ENCODE data around the gene DPCD. TPM values are rescaled to one million over a fixed set of nuclear protein-coding genes. Genes with fewer than 3 reads are reported as not detected.

DPCD gene
- total and polyA plus RNA-seq, 12 donors = 8.3 to 42.5 (median 26.5) TPM

GRCh38 chr10:101567165-101568006 is 20.7 kb upstream of the DPCD start:
- intact Hi-C loops (cut with DNase I) = loop anchor here (5.0 to 10.0 kb wide), 4 partner anchors 123 to 403 kb away; no protein-coding TSS in a partner anchor
- H3K36me3 ChIP-seq (replicated peaks in 1 of 2) = no peaks in the 10 kb centered on the region
- peaks cover 0 to 1% (median 0%) of the 10 kb centered on the region in 3 donors for H3K9me3 ChIP-seq (replicated peaks in 1 of 3)
- WGBS, 4 donors = 64 to 72% (median 68%) methylated on average over 7 of the region's 7 CpGs
- H3K4me3 ChIP-seq = no peak overlapping the region
- peak in 2 of 7 donors; percentile 20 to 52 for DNase-seq
- peaks cover 17 to 23% of the 10 kb centered on the region in 2 donors for H3K4me1 ChIP-seq (replicated peaks in 1 of 2)
- peaks cover 9% of the 10 kb centered on the region for H3K27me3 ChIP-seq
- no peak overlapping the region for H3K27ac ChIP-seq
- TF ChIP-seq POLR2A (IDR thresholded peaks at IDR 0.05) (no peak), CTCF (IDR thresholded peaks at IDR 0.05) (no peak)

- peak in 2 of 7 donors; percentile 15 to 53 for DNase-seq
- intact Hi-C loops (cut with DNase I) = loop anchor here (5.0 to 10.0 kb wide), 4 partner anchors 123 to 403 kb away; no protein-coding TSS in a partner anchor
- H3K27me3 ChIP-seq = peaks cover 9% of the 10 kb centered on the region
- peaks cover 17 to 23% of the 10 kb centered on the region in 2 donors for H3K4me1 ChIP-seq (replicated peaks in 1 of 2)
- H3K27ac ChIP-seq = no peak overlapping the region
- no peaks in the 10 kb centered on the region for H3K36me3 ChIP-seq (replicated peaks in 1 of 2)
- H3K4me3 ChIP-seq = no peak overlapping the region
- H3K9me3 ChIP-seq (replicated peaks in 1 of 3) = peaks cover 0 to 8% (median 0%) of the 10 kb centered on the region in 3 donors
- WGBS, 4 donors = 85 to 91% (median 87%) methylated on average over 17 of the region's 17 CpGs
- no peak for TF ChIP-seq CTCF (IDR thresholded peaks at IDR 0.05)
- no peak for TF ChIP-seq POLR2A (IDR thresholded peaks at IDR 0.05)
Measured at GRCh38 chr10:101568054-101568745, 19.9 kb upstream of the DPCD start.

- TF ChIP-seq POLR2A (IDR thresholded peaks at IDR 0.05) (no peak), CTCF (IDR thresholded peaks at IDR 0.05) (no peak)
- peak overlapping the region in 1 of 4 donors; percentile 55 for H3K4me3 ChIP-seq
- peaks cover 9% of the 10 kb centered on the region for H3K27me3 ChIP-seq
- no peak overlapping the region for H3K27ac ChIP-seq
- WGBS, 4 donors = 6 to 16% (median 8%) methylated on average over 9 to 11 of the region's 11 CpGs
- peaks cover 17 to 23% of the 10 kb centered on the region in 2 donors for H3K4me1 ChIP-seq (replicated peaks in 1 of 2)
- peaks cover 0 to 8% (median 0%) of the 10 kb centered on the region in 3 donors for H3K9me3 ChIP-seq (replicated peaks in 1 of 3)
- no peak for DNase-seq
- intact Hi-C loops (cut with DNase I) = loop anchor here (5.0 to 10.0 kb wide), 4 partner anchors 124 to 404 kb away; no protein-coding TSS in a partner anchor
- H3K36me3 ChIP-seq (replicated peaks in 1 of 2) = no peaks in the 10 kb centered on the region
Measured at GRCh38 chr10:101569323-101569621, 18.8 kb upstream of the DPCD start.
